GM23338 (cell line): ENCODE measurements around the gene ALDH1A2.

Experiments used
- CREB1 ChIP-seq: fragments of 250-450 bp; sonication (Bioruptor Pico); IDR thresholded peaks from 2 replicates; pipeline ENCODE4 v1.5.0; 2020; ENCODE audit warnings: low read depth, mild to moderate bottlenecking, moderate library complexity
- EZH2 ChIP-seq: fragments of 200-600 bp; sonication (generic); IDR thresholded peaks from one replicate; pipeline ENCODE4 v1.8.0; 2017; ENCODE audit warnings: antibody characterized with exemption, mild to moderate bottlenecking, low read depth; ENCODE audit not compliant: unreplicated experiment
- EZH2phosphoT487 ChIP-seq: fragments of 200-600 bp; sonication (generic); IDR thresholded peaks from one replicate; pipeline ENCODE4 v1.8.1; 2018; ENCODE audit warnings: antibody characterized with exemption; ENCODE audit not compliant: unreplicated experiment
- POLR2AphosphoS5 ChIP-seq: IDR thresholded peaks from 2 replicates; pipeline ENCODE4 v1.6.1; 2016; ENCODE audit warnings: antibody characterized with exemption, low read depth
- STAT1 ChIP-seq: IDR thresholded peaks from one replicate; pipeline ENCODE4 v1.6.1; 2016; ENCODE audit warnings: antibody characterized with exemption; ENCODE audit not compliant: unreplicated experiment
- TF ChIP-seq, protein P1 (sequence below), 2 experiments: fragments of 200-600 bp in 1 of 2; sonication (generic) in 1 of 2; conservative IDR thresholded peaks; 2 replicates each; pipeline versions ENCODE4 v1.5.1 to v1.6.1; 2016 to 2017; ENCODE audit warnings: antibody characterized with exemption in 2 of 2, low read depth in 2 of 2, mild to moderate bottlenecking in 2 of 2, moderate library complexity in 1 of 2
- TF ChIP-seq, protein P2 (sequence below): IDR thresholded peaks from one replicate; pipeline ENCODE4 v1.6.1; 2018; ENCODE audit warnings: antibody characterized with exemption; ENCODE audit not compliant: unreplicated experiment
- TF ChIP-seq, protein P3 (sequence below): fragments of 250-450 bp; sonication (Bioruptor Pico); IDR thresholded peaks from 2 replicates; pipeline ENCODE4 v1.5.0; 2020; ENCODE audit warnings: mild to moderate bottlenecking, moderate library complexity
- TF ChIP-seq, protein P4 (sequence below): IDR thresholded peaks from 2 replicates; pipeline ENCODE4 v1.6.1; 2016; ENCODE audit warnings: antibody characterized with exemption

DNA sequence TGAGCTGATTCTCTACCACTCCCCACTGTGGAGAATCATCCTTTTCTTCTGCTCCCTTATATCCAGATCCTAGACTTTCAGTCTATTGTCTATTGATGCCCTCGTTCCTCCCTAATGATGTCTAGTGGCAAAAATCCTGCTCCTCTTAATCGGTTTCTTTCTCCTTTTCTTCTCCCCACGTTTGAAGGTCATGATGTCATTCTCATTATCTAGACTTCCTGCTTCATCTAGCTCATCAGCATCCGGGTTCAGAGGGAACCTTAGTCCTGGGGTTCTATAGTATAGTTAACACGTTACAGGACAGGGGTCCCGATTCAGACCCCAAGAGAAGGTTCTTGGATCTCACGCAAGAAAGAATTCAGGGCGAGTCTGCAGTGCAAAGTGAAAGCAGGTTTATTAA is 14.9 kb upstream of the ALDH1A2 start:
- TF ChIP-seq EZH2, result no peak
- TF ChIP-seq, protein P1, sequence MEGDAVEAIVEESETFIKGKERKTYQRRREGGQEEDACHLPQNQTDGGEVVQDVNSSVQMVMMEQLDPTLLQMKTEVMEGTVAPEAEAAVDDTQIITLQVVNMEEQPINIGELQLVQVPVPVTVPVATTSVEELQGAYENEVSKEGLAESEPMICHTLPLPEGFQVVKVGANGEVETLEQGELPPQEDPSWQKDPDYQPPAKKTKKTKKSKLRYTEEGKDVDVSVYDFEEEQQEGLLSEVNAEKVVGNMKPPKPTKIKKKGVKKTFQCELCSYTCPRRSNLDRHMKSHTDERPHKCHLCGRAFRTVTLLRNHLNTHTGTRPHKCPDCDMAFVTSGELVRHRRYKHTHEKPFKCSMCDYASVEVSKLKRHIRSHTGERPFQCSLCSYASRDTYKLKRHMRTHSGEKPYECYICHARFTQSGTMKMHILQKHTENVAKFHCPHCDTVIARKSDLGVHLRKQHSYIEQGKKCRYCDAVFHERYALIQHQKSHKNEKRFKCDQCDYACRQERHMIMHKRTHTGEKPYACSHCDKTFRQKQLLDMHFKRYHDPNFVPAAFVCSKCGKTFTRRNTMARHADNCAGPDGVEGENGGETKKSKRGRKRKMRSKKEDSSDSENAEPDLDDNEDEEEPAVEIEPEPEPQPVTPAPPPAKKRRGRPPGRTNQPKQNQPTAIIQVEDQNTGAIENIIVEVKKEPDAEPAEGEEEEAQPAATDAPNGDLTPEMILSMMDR (conservative IDR thresholded peaks at IDR 0.05; ENCODE audit: low read depth in 2 of 2), result no peak
- no peak for TF ChIP-seq STAT1
- TF ChIP-seq, protein P2, sequence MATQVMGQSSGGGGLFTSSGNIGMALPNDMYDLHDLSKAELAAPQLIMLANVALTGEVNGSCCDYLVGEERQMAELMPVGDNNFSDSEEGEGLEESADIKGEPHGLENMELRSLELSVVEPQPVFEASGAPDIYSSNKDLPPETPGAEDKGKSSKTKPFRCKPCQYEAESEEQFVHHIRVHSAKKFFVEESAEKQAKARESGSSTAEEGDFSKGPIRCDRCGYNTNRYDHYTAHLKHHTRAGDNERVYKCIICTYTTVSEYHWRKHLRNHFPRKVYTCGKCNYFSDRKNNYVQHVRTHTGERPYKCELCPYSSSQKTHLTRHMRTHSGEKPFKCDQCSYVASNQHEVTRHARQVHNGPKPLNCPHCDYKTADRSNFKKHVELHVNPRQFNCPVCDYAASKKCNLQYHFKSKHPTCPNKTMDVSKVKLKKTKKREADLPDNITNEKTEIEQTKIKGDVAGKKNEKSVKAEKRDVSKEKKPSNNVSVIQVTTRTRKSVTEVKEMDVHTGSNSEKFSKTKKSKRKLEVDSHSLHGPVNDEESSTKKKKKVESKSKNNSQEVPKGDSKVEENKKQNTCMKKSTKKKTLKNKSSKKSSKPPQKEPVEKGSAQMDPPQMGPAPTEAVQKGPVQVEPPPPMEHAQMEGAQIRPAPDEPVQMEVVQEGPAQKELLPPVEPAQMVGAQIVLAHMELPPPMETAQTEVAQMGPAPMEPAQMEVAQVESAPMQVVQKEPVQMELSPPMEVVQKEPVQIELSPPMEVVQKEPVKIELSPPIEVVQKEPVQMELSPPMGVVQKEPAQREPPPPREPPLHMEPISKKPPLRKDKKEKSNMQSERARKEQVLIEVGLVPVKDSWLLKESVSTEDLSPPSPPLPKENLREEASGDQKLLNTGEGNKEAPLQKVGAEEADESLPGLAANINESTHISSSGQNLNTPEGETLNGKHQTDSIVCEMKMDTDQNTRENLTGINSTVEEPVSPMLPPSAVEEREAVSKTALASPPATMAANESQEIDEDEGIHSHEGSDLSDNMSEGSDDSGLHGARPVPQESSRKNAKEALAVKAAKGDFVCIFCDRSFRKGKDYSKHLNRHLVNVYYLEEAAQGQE, result no peak
- TF ChIP-seq POLR2AphosphoS5, result no peak
- TF ChIP-seq, protein P3, sequence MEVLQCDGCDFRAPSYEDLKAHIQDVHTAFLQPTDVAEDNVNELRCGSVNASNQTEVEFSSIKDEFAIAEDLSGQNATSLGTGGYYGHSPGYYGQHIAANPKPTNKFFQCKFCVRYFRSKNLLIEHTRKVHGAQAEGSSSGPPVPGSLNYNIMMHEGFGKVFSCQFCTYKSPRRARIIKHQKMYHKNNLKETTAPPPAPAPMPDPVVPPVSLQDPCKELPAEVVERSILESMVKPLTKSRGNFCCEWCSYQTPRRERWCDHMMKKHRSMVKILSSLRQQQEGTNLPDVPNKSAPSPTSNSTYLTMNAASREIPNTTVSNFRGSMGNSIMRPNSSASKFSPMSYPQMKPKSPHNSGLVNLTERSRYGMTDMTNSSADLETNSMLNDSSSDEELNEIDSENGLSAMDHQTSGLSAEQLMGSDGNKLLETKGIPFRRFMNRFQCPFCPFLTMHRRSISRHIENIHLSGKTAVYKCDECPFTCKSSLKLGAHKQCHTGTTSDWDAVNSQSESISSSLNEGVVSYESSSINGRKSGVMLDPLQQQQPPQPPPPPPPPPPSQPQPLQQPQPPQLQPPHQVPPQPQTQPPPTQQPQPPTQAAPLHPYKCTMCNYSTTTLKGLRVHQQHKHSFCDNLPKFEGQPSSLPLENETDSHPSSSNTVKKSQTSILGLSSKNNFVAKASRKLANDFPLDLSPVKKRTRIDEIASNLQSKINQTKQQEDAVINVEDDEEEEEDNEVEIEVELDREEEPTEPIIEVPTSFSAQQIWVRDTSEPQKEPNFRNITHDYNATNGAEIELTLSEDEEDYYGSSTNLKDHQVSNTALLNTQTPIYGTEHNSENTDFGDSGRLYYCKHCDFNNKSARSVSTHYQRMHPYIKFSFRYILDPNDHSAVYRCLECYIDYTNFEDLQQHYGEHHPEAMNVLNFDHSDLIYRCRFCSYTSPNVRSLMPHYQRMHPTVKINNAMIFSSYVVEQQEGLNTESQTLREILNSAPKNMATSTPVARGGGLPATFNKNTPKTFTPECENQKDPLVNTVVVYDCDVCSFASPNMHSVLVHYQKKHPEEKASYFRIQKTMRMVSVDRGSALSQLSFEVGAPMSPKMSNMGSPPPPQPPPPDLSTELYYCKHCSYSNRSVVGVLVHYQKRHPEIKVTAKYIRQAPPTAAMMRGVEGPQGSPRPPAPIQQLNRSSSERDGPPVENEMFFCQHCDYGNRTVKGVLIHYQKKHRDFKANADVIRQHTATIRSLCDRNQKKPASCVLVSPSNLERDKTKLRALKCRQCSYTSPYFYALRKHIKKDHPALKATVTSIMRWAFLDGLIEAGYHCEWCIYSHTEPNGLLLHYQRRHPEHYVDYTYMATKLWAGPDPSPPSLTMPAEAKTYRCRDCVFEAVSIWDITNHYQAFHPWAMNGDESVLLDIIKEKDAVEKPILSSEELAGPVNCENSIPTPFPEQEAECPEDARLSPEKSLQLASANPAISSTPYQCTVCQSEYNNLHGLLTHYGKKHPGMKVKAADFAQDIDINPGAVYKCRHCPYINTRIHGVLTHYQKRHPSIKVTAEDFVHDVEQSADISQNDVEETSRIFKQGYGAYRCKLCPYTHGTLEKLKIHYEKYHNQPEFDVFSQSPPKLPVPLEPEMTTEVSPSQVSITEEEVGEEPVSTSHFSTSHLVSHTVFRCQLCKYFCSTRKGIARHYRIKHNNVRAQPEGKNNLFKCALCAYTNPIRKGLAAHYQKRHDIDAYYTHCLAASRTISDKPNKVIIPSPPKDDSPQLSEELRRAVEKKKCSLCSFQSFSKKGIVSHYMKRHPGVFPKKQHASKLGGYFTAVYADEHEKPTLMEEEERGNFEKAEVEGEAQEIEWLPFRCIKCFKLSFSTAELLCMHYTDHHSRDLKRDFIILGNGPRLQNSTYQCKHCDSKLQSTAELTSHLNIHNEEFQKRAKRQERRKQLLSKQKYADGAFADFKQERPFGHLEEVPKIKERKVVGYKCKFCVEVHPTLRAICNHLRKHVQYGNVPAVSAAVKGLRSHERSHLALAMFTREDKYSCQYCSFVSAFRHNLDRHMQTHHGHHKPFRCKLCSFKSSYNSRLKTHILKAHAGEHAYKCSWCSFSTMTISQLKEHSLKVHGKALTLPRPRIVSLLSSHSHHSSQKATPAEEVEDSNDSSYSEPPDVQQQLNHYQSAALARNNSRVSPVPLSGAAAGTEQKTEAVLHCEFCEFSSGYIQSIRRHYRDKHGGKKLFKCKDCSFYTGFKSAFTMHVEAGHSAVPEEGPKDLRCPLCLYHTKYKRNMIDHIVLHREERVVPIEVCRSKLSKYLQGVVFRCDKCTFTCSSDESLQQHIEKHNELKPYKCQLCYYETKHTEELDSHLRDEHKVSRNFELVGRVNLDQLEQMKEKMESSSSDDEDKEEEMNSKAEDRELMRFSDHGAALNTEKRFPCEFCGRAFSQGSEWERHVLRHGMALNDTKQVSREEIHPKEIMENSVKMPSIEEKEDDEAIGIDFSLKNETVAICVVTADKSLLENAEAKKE (CRISPR knock-in tag), result no peak
- no peak for TF ChIP-seq CREB1
- no peak for TF ChIP-seq EZH2phosphoT487
- TF ChIP-seq, protein P4, sequence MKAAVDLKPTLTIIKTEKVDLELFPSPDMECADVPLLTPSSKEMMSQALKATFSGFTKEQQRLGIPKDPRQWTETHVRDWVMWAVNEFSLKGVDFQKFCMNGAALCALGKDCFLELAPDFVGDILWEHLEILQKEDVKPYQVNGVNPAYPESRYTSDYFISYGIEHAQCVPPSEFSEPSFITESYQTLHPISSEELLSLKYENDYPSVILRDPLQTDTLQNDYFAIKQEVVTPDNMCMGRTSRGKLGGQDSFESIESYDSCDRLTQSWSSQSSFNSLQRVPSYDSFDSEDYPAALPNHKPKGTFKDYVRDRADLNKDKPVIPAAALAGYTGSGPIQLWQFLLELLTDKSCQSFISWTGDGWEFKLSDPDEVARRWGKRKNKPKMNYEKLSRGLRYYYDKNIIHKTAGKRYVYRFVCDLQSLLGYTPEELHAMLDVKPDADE, result no peak
